ENCODE measurements around the gene SPRY4.
A peak's percentile ranks its signal among the peaks of the same experiment; 100 is the strongest.
"Not testable (repeated sequence)": the region's sequence is repeated elsewhere in the genome, so short reads cannot be mapped to it uniquely, and the experiment has no call there.

SPRY4 gene

GRCh38 chr5:142292249-142292648 lies 32.6 kb downstream of the SPRY4 start:
- DNase-seq = no peak

- DNase-seq = peak; percentile 45
Measured at GRCh38 chr5:142290577-142291299, 34.1 kb downstream of the SPRY4 start.

- DNase-seq = no peak
Measured at GRCh38 chr5:142289708-142290576, 34.9 kb downstream of the SPRY4 start.

GRCh38 chr5:142287973-142288313 lies 36.9 kb downstream of the SPRY4 start:
- DNase-seq = no peak

GRCh38 chr5:142287096-142287972 lies 37.5 kb downstream of the SPRY4 start:
- DNase-seq = no peak

- no peak for DNase-seq
Measured at GRCh38 chr5:142286111-142286510, 38.7 kb downstream of the SPRY4 start.

GRCh38 chr5:142283304-142283703 lies 41.5 kb downstream of the SPRY4 start:
- DNase-seq = no peak

- DNase-seq = no peak
Measured at GRCh38 chr5:142281966-142282365, 42.9 kb downstream of the SPRY4 start.

- DNase-seq = no peak
Measured at GRCh38 chr5:142281008-142281367, 43.8 kb downstream of the SPRY4 start.

GRCh38 chr5:142280066-142281007 lies 44.5 kb downstream of the SPRY4 start:
- no peak for DNase-seq

GRCh38 chr5:142278627-142279026 lies 46.2 kb downstream of the SPRY4 start:
- DNase-seq = no peak

GRCh38 chr5:142277796-142278195 lies 47.0 kb downstream of the SPRY4 start:
- no peak for DNase-seq

- DNase-seq = no peak
Measured at GRCh38 chr5:142276517-142276916, 48.3 kb downstream of the SPRY4 start.

- no peak for DNase-seq
Measured at GRCh38 chr5:142275496-142275895, 49.3 kb downstream of the SPRY4 start.

GRCh38 chr5:142272596-142272995 lies 52.2 kb downstream of the SPRY4 start:
- DNase-seq = not testable (repeated sequence)

GRCh38 chr5:142264084-142264483 lies 60.7 kb downstream of the SPRY4 start:
- DNase-seq = not testable (repeated sequence)

- no peak for DNase-seq
Measured at GRCh38 chr5:142263346-142263745, 61.5 kb downstream of the SPRY4 start.

- no peak for DNase-seq
Measured at GRCh38 chr5:142262683-142263082, 62.1 kb downstream of the SPRY4 start.
